ENCODE results near the gene CEMIP.

DNA sequence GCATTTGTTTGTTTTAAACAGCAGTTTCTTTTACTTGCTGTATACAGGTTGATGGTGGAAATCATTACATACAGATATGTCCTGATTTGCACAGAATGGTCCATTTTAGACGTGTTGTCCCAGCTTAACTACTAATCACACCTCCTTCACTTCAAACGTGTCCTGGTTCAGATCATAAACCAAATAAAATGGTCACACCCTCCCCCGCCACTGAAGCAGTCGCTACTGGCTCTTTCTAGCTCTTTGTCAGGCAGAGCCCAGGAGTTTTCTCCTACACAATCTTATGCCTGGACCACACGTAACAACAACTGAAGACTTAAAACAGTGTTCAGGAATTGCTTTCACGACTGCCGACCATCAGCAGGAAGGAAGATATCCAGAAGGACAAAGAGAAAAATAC is 136.9 kb downstream of the CEMIP start:
- TF ChIP-seq, protein P1, sequence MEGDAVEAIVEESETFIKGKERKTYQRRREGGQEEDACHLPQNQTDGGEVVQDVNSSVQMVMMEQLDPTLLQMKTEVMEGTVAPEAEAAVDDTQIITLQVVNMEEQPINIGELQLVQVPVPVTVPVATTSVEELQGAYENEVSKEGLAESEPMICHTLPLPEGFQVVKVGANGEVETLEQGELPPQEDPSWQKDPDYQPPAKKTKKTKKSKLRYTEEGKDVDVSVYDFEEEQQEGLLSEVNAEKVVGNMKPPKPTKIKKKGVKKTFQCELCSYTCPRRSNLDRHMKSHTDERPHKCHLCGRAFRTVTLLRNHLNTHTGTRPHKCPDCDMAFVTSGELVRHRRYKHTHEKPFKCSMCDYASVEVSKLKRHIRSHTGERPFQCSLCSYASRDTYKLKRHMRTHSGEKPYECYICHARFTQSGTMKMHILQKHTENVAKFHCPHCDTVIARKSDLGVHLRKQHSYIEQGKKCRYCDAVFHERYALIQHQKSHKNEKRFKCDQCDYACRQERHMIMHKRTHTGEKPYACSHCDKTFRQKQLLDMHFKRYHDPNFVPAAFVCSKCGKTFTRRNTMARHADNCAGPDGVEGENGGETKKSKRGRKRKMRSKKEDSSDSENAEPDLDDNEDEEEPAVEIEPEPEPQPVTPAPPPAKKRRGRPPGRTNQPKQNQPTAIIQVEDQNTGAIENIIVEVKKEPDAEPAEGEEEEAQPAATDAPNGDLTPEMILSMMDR (IDR thresholded peaks at IDR 0.05): no peak
- TF ChIP-seq POLR2A (IDR thresholded peaks at IDR 0.05): no peak

All from adrenal gland (tissue), 5 donors.